ENCODE results near the gene TCEA2.

The TCEA2 gene

GRCh38 chr20:64067005-64067632 is 4.1 kb downstream of the TCEA2 start:
- no peak for DNase-seq

- DNase-seq = no peak
Measured at GRCh38 chr20:64067733-64068307, 4.8 kb downstream of the TCEA2 start.

GRCh38 chr20:64068386-64069208 is 5.6 kb downstream of the TCEA2 start:
- no peak for DNase-seq

- DNase-seq = no peak
Measured at GRCh38 chr20:64069209-64069613, 6.2 kb downstream of the TCEA2 start.

- DNase-seq = no peak
Measured at GRCh38 chr20:64069614-64070243, 6.7 kb downstream of the TCEA2 start.

- DNase-seq = no peak
Measured at GRCh38 chr20:64070244-64070993, 7.4 kb downstream of the TCEA2 start.

GRCh38 chr20:64071341-64072332 is 8.6 kb downstream of the TCEA2 start:
- no peak for DNase-seq

- DNase-seq = no peak
Measured at GRCh38 chr20:64072498-64073063, 9.6 kb downstream of the TCEA2 start.

- no peak for DNase-seq
Measured at GRCh38 chr20:64073476-64074183, 10.6 kb downstream of the TCEA2 start.

GRCh38 chr20:64074184-64074789 is 11.3 kb downstream of the TCEA2 start:
- no peak for DNase-seq

- DNase-seq = no peak
Measured at GRCh38 chr20:64074963-64075362, 12.0 kb downstream of the TCEA2 start.

GRCh38 chr20:64075556-64075955 is 12.6 kb downstream of the TCEA2 start:
- no peak for DNase-seq

GRCh38 chr20:64076061-64076997 is 13.3 kb downstream of the TCEA2 start:
- no peak for DNase-seq

- no peak for DNase-seq
Measured at GRCh38 chr20:64077094-64077493, 14.1 kb downstream of the TCEA2 start.

- no peak for DNase-seq
Measured at GRCh38 chr20:64077541-64077875, 14.5 kb downstream of the TCEA2 start.

GRCh38 chr20:64077876-64078551 is 15.0 kb downstream of the TCEA2 start:
- no peak for DNase-seq

- no peak for DNase-seq
Measured at GRCh38 chr20:64078934-64079272, 15.9 kb downstream of the TCEA2 start.

GRCh38 chr20:64079273-64080012 is 16.4 kb downstream of the TCEA2 start, which contains the start of gene RGS19:
Gene RGS19, minus strand, starts transcription at chr20:64079518. Its CDS starts 2,632 bp downstream, at chr20:64076886.
- peak; percentile 41 for DNase-seq
